Stomach smooth muscle (tissue), 2 donors: ENCODE measurements around the gene RETREG3.

Experiments
- H3K27ac ChIP-seq: one replicate; pipeline ENCODE4 v1.7.0; 2013; ENCODE audit warnings: mild to moderate bottlenecking, low read length, inconsistent platforms
- H3K27me3 ChIP-seq, 2 donors: one replicate each; pipeline ENCODE4 v1.7.0; 2013; ENCODE audit warnings: low read length in 2 of 2; ENCODE audit not compliant: insufficient read depth in 2 of 2, control insufficient read depth in 1 of 2
- H3K36me3 ChIP-seq, 2 donors: one replicate each; pipeline ENCODE4 v1.7.0; 2013; ENCODE audit warnings: low read length in 2 of 2; ENCODE audit not compliant: control insufficient read depth in 2 of 2, insufficient read depth in 2 of 2
- H3K4me1 ChIP-seq: one replicate; pipeline ENCODE4 v1.7.0; 2013; ENCODE audit warnings: low read length; ENCODE audit not compliant: control insufficient read depth, insufficient read depth
- H3K4me3 ChIP-seq, 2 donors: one replicate each; pipeline ENCODE4 v1.7.0; 2013; ENCODE audit warnings: low read length in 2 of 2
- H3K9ac ChIP-seq, 2 donors: one replicate each; pipeline ENCODE4 v1.7.0; 2013; ENCODE audit warnings: low read length in 2 of 2, mild to moderate bottlenecking in 1 of 2
- H3K9me3 ChIP-seq, 2 donors: one replicate each; pipeline ENCODE4 v1.7.0; 2013; ENCODE audit warnings: low read length in 2 of 2; ENCODE audit not compliant: control insufficient read depth in 2 of 2
- donor health status: healthy.
- donor health status: Pancreatic carcinoma.

The RETREG3 gene

GRCh38 chr17:42568341-42569111 lies 40.6 kb downstream of the RETREG3 start:
- Histone ChIP-seq H3K9me3 (no peaks in the 10 kb centered on the region), H3K27me3 (no peaks in the 10 kb centered on the region), H3K27ac (no peak overlapping the region), H3K9ac (no peak overlapping the region), H3K4me3 (no peak overlapping the region), H3K4me1 (peaks cover 32% of the 10 kb centered on the region), H3K36me3 (peaks cover 47 to 58% of the 10 kb centered on the region in 2 donors)

GRCh38 chr17:42566883-42567573 lies 42.1 kb downstream of the RETREG3 start, which contains the start of gene MLX:
Gene MLX, plus strand, starts transcription at chr17:42567100. Its CDS starts 25 bp downstream, at chr17:42567125.
- Histone ChIP-seq H3K4me1 (peaks cover 44% of the 10 kb centered on the region), H3K27me3 (no peaks in the 10 kb centered on the region), H3K4me3 (peak within 1 kb of the TSS; percentile 87 to 91), H3K36me3 (peaks cover 34 to 44% of the 10 kb centered on the region in 2 donors), H3K27ac (peak within 1 kb of the TSS; percentile 86), H3K9ac (peak within 1 kb of the TSS; percentile 62 to 86), H3K9me3 (no peaks in the 10 kb centered on the region)

- Histone ChIP-seq H3K9ac (peak overlapping the region; percentile 62 to 86), H3K27ac (peak overlapping the region; percentile 86), H3K36me3 (peaks cover 28 to 39% of the 10 kb centered on the region in 2 donors), H3K4me3 (peak overlapping the region; percentile 87 to 91), H3K27me3 (no peaks in the 10 kb centered on the region), H3K9me3 (no peaks in the 10 kb centered on the region), H3K4me1 (peaks cover 48% of the 10 kb centered on the region)
These were observed 42.8 kb downstream of the RETREG3 start for GRCh38 chr17:42566215-42566882.

- H3K4me3 ChIP-seq, result peak overlapping the region; percentile 87 to 91
- H3K9me3 ChIP-seq, result no peaks in the 10 kb centered on the region
- H3K36me3 ChIP-seq, result peaks cover 24 to 39% of the 10 kb centered on the region in 2 donors
- H3K9ac ChIP-seq, result peak overlapping the region in 1 of 2 donors; percentile 62
- peak overlapping the region; percentile 86 for H3K27ac ChIP-seq
- H3K27me3 ChIP-seq, result no peaks in the 10 kb centered on the region
- peaks cover 51% of the 10 kb centered on the region for H3K4me1 ChIP-seq
These were observed 43.5 kb downstream of the RETREG3 start for GRCh38 chr17:42565523-42566214.

GRCh38 chr17:42564815-42565522 lies 44.2 kb downstream of the RETREG3 start:
- peaks cover 22 to 35% of the 10 kb centered on the region in 2 donors for H3K36me3 ChIP-seq
- H3K27ac ChIP-seq, result no peak overlapping the region
- H3K4me1 ChIP-seq, result peaks cover 51% of the 10 kb centered on the region
- no peaks in the 10 kb centered on the region for H3K9me3 ChIP-seq
- no peak overlapping the region for H3K9ac ChIP-seq
- no peak overlapping the region for H3K4me3 ChIP-seq
- no peaks in the 10 kb centered on the region for H3K27me3 ChIP-seq

GRCh38 chr17:42563950-42564349 lies 45.2 kb downstream of the RETREG3 start:
- Histone ChIP-seq H3K27ac (no peak overlapping the region), H3K4me3 (peak overlapping the region in 1 of 2 donors; percentile 97), H3K9ac (peak overlapping the region in 1 of 2 donors; percentile 98), H3K4me1 (peaks cover 49% of the 10 kb centered on the region), H3K27me3 (no peaks in the 10 kb centered on the region), H3K36me3 (peaks cover 12 to 25% of the 10 kb centered on the region in 2 donors), H3K9me3 (no peaks in the 10 kb centered on the region)

- no peaks in the 10 kb centered on the region for H3K9me3 ChIP-seq
- H3K4me3 ChIP-seq, result peak overlapping the region; percentile 93 to 97
- no peaks in the 10 kb centered on the region for H3K27me3 ChIP-seq
- peak overlapping the region in 1 of 2 donors; percentile 98 for H3K9ac ChIP-seq
- H3K36me3 ChIP-seq, result peaks cover 10 to 21% of the 10 kb centered on the region in 2 donors
- no peak overlapping the region for H3K27ac ChIP-seq
- H3K4me1 ChIP-seq, result peaks cover 48% of the 10 kb centered on the region
These were observed 45.6 kb downstream of the RETREG3 start for GRCh38 chr17:42563543-42563942.

- Histone ChIP-seq H3K9me3 (no peaks in the 10 kb centered on the region), H3K4me3 (peak overlapping the region; percentile 93 to 97), H3K4me1 (peaks cover 46% of the 10 kb centered on the region), H3K27me3 (no peaks in the 10 kb centered on the region), H3K36me3 (peaks cover 10 to 20% of the 10 kb centered on the region in 2 donors), H3K9ac (peak overlapping the region; percentile 97 to 98), H3K27ac (no peak overlapping the region)
These were observed 46.0 kb downstream of the RETREG3 start for GRCh38 chr17:42563143-42563509.

GRCh38 chr17:42562388-42563142 lies 46.6 kb downstream of the RETREG3 start:
- Histone ChIP-seq H3K9me3 (no peaks in the 10 kb centered on the region), H3K27me3 (no peaks in the 10 kb centered on the region), H3K9ac (peak overlapping the region; percentile 97 to 98), H3K36me3 (peaks cover 10 to 20% of the 10 kb centered on the region in 2 donors), H3K4me3 (peak overlapping the region; percentile 93 to 97), H3K27ac (peak overlapping the region; percentile 80), H3K4me1 (peaks cover 42% of the 10 kb centered on the region)
